Effector memory CD4-positive, alpha-beta T cell (primary cell): ENCODE data around the gene GLTP.
A peak's percentile ranks its signal among the peaks of the same experiment; 100 is the strongest.

Experiments
- DNase-seq, 3 donors: peaks; one replicate each; pipeline ENCODE4 v3.0.0-alpha.2; 2020
- H3K27ac ChIP-seq: 2 replicates; pipeline ENCODE4 v1.7.0; 2013; ENCODE audit warnings: mild to moderate bottlenecking, low read length, moderate library complexity; ENCODE audit not compliant: insufficient read depth, poor library complexity, severe bottlenecking
- H3K27me3 ChIP-seq: replicated peaks from 2 replicates; pipeline ENCODE4 v1.7.0; 2013; ENCODE audit warnings: mild to moderate bottlenecking, low read length; ENCODE audit not compliant: insufficient read depth, control insufficient read depth, poor library complexity, severe bottlenecking
- H3K36me3 ChIP-seq: 2 replicates; pipeline ENCODE4 v1.7.0; 2013; ENCODE audit warnings: mild to moderate bottlenecking, low read length, moderate library complexity; ENCODE audit not compliant: control insufficient read depth, insufficient read depth
- H3K4me1 ChIP-seq: 2 replicates; pipeline ENCODE4 v1.7.0; 2013; ENCODE audit warnings: low read length, mild to moderate bottlenecking; ENCODE audit not compliant: control insufficient read depth, insufficient read depth, poor library complexity, severe bottlenecking
- H3K4me3 ChIP-seq: 2 replicates; pipeline ENCODE4 v1.7.0; 2013; ENCODE audit warnings: low read length, low read depth, mild to moderate bottlenecking; ENCODE audit not compliant: insufficient read depth, poor library complexity, severe bottlenecking
- H3K9me3 ChIP-seq: 2 replicates; pipeline ENCODE4 v1.7.0; 2013; ENCODE audit warnings: mild to moderate bottlenecking, low read length, moderate library complexity; ENCODE audit not compliant: control insufficient read depth

The GLTP gene

DNA sequence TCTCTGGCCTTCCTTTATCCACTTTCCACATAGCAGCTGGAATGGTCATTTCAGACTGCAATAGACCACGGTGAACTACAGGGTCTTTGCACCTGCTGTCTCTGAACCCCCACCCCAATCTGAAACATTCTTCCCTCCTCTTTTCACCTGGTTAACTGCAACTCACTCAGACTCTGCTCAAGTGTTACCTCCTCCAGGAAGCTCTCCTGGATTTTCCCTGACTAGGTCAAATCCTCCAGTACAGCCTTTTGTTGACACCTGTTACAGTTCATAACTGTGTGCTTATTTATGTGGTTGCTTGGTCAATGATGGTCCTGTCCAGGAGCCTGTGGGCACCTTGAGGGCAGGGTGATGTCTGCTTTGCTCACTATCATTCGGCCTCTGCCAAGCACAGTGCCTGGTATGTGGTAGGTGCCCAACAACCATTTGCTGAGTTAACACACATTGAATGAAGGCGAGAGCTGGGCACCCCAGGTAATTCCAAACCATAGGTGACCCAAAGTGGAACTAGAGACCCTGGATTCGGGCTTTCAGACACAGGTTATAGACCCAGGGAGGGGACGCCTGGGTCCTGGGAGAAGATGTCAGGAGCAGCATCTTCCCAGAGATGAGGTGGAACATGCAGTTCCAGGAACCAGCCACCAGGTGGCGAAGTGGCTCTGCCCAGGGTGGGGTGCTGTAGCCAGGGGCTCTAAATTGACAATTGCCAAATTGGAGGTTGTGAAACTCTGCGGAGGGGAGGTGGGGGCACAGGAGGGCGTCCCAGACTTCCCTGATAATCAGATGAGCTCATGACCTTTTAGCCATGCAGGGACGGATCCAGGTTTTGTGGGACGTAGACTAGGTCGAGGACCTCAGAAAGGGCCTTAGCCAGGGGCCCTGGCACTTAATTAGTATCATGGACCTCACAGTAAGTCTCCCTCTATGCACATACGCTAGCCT, 75.2 kb downstream of the GLTP start:
- no peaks in the 10 kb centered on the region for H3K9me3 ChIP-seq
- H3K27me3 ChIP-seq, result no peaks in the 10 kb centered on the region
- no peaks in the 10 kb centered on the region for H3K36me3 ChIP-seq
- H3K4me1 ChIP-seq, result no peaks in the 10 kb centered on the region
- DNase-seq, result peak; percentile 44 to 56 (median 48)
- no peak overlapping the region for H3K4me3 ChIP-seq
- no peak overlapping the region for H3K27ac ChIP-seq

DNA sequence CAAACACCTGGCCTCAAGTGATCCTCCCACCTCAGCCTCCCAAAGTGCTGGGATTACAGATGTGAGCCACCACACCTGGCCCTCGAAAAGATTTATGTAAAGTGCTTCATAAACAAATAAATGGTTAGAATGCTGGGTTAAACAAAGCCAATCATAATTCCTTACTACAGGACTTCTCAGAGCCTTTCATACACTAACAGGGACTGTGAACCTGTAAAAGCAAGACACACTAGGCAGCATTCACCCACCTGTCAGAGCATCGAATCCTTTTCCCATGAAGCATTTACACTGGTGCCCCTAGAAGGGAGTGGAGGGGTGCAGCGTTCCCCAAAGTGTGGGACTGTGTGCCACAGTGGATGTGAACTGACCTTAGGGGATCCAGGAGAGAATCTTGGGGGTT, 76.7 kb downstream of the GLTP start:
- H3K27me3 ChIP-seq, result no peaks in the 10 kb centered on the region
- H3K4me1 ChIP-seq, result no peaks in the 10 kb centered on the region
- H3K36me3 ChIP-seq, result no peaks in the 10 kb centered on the region
- DNase-seq, result no peak
- H3K27ac ChIP-seq, result no peak overlapping the region
- no peaks in the 10 kb centered on the region for H3K9me3 ChIP-seq
- H3K4me3 ChIP-seq, result no peak overlapping the region

DNA sequence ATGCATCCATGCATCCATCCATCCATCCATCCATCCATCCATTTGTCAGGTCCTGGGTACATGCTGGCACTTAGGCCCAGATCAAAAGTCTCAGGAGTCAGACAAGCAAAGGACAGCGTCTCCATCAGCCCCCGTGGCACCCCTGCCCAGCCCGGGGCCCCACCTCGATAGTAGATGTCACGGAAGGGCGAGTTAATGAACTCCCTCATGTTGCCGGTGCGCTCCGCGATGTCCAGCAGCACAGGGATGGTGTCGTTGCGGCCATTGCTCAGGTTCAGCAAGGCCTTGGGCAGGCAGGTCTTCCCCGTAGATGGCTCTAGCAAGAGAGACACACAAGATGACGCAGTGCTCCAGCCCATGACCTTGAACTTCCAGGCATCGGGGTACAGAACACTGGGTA, 77.5 kb downstream of the GLTP start:
- H3K27ac ChIP-seq, result no peak overlapping the region
- no peak for DNase-seq
- H3K4me3 ChIP-seq, result no peak overlapping the region
- H3K36me3 ChIP-seq, result no peaks in the 10 kb centered on the region
- no peaks in the 10 kb centered on the region for H3K9me3 ChIP-seq
- no peaks in the 10 kb centered on the region for H3K27me3 ChIP-seq
- no peaks in the 10 kb centered on the region for H3K4me1 ChIP-seq
